Nephron (organoid): ENCODE results near the gene MAFB.

ENCODE experiments used
- H3K27ac Mint-ChIP-seq, 3 experiments: 2 replicates each; pipeline ENCODE4 v1.8.0; 2020; ENCODE audit warnings: mixed read lengths in 3 of 3, mild to moderate bottlenecking in 2 of 3, moderate library complexity in 1 of 3
- H3K27me3 Mint-ChIP-seq: 2 replicates; pipeline ENCODE4 v1.8.0; 2021; ENCODE audit warnings: low read depth, mild to moderate bottlenecking, moderate library complexity, mixed read lengths
- H3K36me3 Mint-ChIP-seq: 2 replicates; pipeline ENCODE4 v1.8.0; 2020; ENCODE audit warnings: low read depth, mixed read lengths
- H3K4me1 Mint-ChIP-seq: 2 replicates; pipeline ENCODE4 v1.8.0; 2020; ENCODE audit warnings: mixed read lengths
- H3K4me3 Mint-ChIP-seq, 3 experiments: 2 replicates each; pipeline ENCODE4 v1.8.0; 2020; ENCODE audit warnings: mild to moderate bottlenecking in 3 of 3, mixed read lengths in 3 of 3, moderate library complexity in 2 of 3
- H3K9me3 Mint-ChIP-seq: 2 replicates; pipeline ENCODE4 v1.8.0; 2020; ENCODE audit warnings: mixed read lengths
- CTCF ChIP-seq, 3 experiments: fragments of 200-600 bp; sonication (generic); IDR thresholded peaks; one replicate each; pipeline ENCODE4 v1.5.0; 2021; ENCODE audit warnings: antibody characterized with exemption in 3 of 3; ENCODE audit not compliant: unreplicated experiment in 3 of 3

Gene MAFB

GRCh38 chr20:40691566-40692239 is 2.7 kb upstream of the MAFB start:
- H3K9me3 Mint-ChIP-seq = no peaks in the 10 kb centered on the region
- H3K27ac Mint-ChIP-seq = peak overlapping the region in 1 of 3 experiments; percentile 54
- H3K27me3 Mint-ChIP-seq = peaks cover 90% of the 10 kb centered on the region
- TF ChIP-seq CTCF (IDR thresholded peaks at IDR 0.05; ENCODE audit: unreplicated experiment in 3 of 3) = no peak
- peaks cover 12% of the 10 kb centered on the region for H3K36me3 Mint-ChIP-seq
- H3K4me3 Mint-ChIP-seq = peak overlapping the region; percentile 41 to 88 (median 53)
- H3K4me1 Mint-ChIP-seq = peaks cover 25% of the 10 kb centered on the region

GRCh38 chr20:40690836-40691565 is 2.0 kb upstream of the MAFB start:
- Mint-ChIP-seq H3K9me3 (peaks cover 2% of the 10 kb centered on the region), H3K27ac (peak overlapping the region in 2 of 3 experiments; percentile 29 to 46), H3K27me3 (peaks cover 90% of the 10 kb centered on the region), H3K4me1 (peaks cover 26% of the 10 kb centered on the region), H3K36me3 (peaks cover 19% of the 10 kb centered on the region), H3K4me3 (peak overlapping the region; percentile 88 to 93 (median 88))
- TF ChIP-seq CTCF (IDR thresholded peaks at IDR 0.05; ENCODE audit: unreplicated experiment in 3 of 3) = no peak

GRCh38 chr20:40689943-40690835 is 1.2 kb upstream of the MAFB start:
- Mint-ChIP-seq H3K4me1 (peaks cover 26% of the 10 kb centered on the region), H3K9me3 (peaks cover 2% of the 10 kb centered on the region), H3K36me3 (peaks cover 27% of the 10 kb centered on the region), H3K27ac (peak overlapping the region; percentile 91 to 99 (median 98)), H3K4me3 (peak overlapping the region; percentile 88 to 93 (median 88)), H3K27me3 (peaks cover 90% of the 10 kb centered on the region)
- TF ChIP-seq CTCF (IDR thresholded peaks at IDR 0.05; ENCODE audit: unreplicated experiment in 3 of 3) = peak; percentile 89 to 97 (median 96)

- Mint-ChIP-seq H3K36me3 (peaks cover 45% of the 10 kb centered on the region), H3K4me1 (peaks cover 40% of the 10 kb centered on the region), H3K27me3 (peaks cover 90% of the 10 kb centered on the region), H3K9me3 (peaks cover 2% of the 10 kb centered on the region), H3K4me3 (peak overlapping the region; percentile 94 to 98 (median 97)), H3K27ac (peak overlapping the region; percentile 91 to 99 (median 98))
- TF ChIP-seq CTCF (IDR thresholded peaks at IDR 0.05; ENCODE audit: unreplicated experiment in 3 of 3) = no peak
Measured at GRCh38 chr20:40688129-40689099, 622 bp downstream of the MAFB start.
